BLaER1 treated with 17β-estradiol and CSF1 and Interleukin-3, amounts not matched to agents 10 nM and 100 nM (cell line): Measurements from ENCODE around the gene P3H3.

Source experiments
- H3K27ac ChIP-seq, 11 experiments: shearing (Covaris generic); formaldehyde crosslinking; 2 replicates each; pipeline ENCODE4 v1.8.1; 2022
- H3K27me3 ChIP-seq, 11 experiments: shearing (Covaris generic); formaldehyde crosslinking; 2 replicates each; pipeline ENCODE4 v1.8.1; 2022
- H3K36me3 ChIP-seq, 11 experiments: shearing (Covaris generic); formaldehyde crosslinking; 2 replicates each; pipeline ENCODE4 v1.8.1; 2022
- H3K4me1 ChIP-seq, 10 experiments: shearing (Covaris generic); formaldehyde crosslinking; 2 replicates each; pipeline ENCODE4 v1.8.1; 2022
- H3K4me2 ChIP-seq, 11 experiments: shearing (Covaris generic); formaldehyde crosslinking; 2 replicates each; pipeline ENCODE4 v1.8.1; 2022
- H3K4me3 ChIP-seq, 10 experiments: shearing (Covaris generic); formaldehyde crosslinking; 2 replicates each; pipeline ENCODE4 v1.8.1; 2022
- H3K9ac ChIP-seq, 11 experiments: shearing (Covaris generic); formaldehyde crosslinking; 2 replicates each; pipeline ENCODE4 v1.8.1; 2022
- H3K9me3 ChIP-seq, 11 experiments: shearing (Covaris generic); formaldehyde crosslinking; replicated peaks in 1 of 11; 2 replicates each; pipeline ENCODE4 v1.8.1; 2022
- H4K20me1 ChIP-seq, 11 experiments: shearing (Covaris generic); formaldehyde crosslinking; 2 replicates each; pipeline ENCODE4 v1.8.1; 2022
- Cebpa-rat ChIP-seq, 11 experiments: shearing (Covaris generic); IDR thresholded peaks; 2 replicates each; pipeline ENCODE4 v1.8.1; 2022

Gene P3H3, protein sequence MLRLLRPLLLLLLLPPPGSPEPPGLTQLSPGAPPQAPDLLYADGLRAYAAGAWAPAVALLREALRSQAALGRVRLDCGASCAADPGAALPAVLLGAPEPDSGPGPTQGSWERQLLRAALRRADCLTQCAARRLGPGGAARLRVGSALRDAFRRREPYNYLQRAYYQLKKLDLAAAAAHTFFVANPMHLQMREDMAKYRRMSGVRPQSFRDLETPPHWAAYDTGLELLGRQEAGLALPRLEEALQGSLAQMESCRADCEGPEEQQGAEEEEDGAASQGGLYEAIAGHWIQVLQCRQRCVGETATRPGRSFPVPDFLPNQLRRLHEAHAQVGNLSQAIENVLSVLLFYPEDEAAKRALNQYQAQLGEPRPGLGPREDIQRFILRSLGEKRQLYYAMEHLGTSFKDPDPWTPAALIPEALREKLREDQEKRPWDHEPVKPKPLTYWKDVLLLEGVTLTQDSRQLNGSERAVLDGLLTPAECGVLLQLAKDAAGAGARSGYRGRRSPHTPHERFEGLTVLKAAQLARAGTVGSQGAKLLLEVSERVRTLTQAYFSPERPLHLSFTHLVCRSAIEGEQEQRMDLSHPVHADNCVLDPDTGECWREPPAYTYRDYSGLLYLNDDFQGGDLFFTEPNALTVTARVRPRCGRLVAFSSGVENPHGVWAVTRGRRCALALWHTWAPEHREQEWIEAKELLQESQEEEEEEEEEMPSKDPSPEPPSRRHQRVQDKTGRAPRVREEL

DNA sequence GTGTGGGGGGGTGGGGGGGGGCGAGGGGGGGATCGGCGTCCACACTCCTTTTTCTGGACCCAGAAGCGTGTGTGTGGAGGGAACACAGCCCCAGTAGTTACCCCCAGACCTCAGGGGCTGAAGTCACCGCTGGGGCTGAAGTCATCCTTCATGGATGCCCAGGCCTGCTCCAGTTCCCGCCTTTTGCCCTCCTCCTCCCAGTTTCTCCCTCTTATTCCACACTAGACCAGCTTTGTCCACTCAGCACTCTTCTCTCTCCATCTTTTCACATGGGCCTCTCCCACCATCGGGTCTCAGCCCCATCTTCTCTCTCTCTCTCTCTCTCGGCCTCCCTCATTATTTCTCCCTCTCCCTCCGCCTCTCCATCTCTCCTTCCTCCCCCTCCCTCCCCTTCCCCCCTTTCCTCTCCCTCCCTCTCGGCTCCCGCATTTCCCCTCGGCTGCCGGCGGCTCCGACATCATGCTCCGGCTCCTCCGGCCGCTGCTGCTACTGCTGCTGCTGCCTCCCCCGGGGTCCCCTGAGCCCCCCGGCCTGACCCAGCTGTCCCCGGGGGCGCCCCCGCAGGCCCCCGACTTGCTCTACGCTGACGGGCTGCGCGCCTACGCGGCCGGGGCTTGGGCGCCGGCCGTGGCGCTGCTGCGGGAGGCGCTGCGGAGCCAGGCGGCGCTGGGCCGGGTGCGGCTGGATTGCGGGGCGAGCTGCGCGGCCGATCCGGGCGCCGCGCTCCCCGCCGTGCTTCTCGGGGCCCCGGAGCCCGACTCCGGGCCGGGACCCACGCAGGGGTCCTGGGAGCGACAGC lies at the start of gene P3H3:
P3H3 (plus strand) TSS at position 426 of the 799 bp plus-strand sequence; CDS start at position 460, 34 bp downstream.
- Histone ChIP-seq H3K9ac (peak within 1 kb of the TSS; percentile 35 to 72 (median 58); a peak in 19 of 22 replicates), H3K4me2 (peak within 1 kb of the TSS; percentile 85 to 99 (median 97)), H3K9me3 (no peaks in the 10 kb centered on the region), H3K27me3 (peaks cover 92 to 100% (median 100%) of the 10 kb centered on the region in 11 experiments), H4K20me1 (peaks cover 0 to 66% (median 44%) of the 10 kb centered on the region in 11 experiments; a peak in 16 of 22 replicates), H3K4me3 (peak within 1 kb of the TSS; percentile 50 to 71 (median 60)), H3K36me3 (no peaks in the 10 kb centered on the region), H3K4me1 (peaks cover 18 to 37% (median 28%) of the 10 kb centered on the region in 10 experiments), H3K27ac (no peak within 1 kb of the TSS)
- TF ChIP-seq Cebpa-rat (IDR thresholded peaks at IDR 0.05) = no peak

DNA sequence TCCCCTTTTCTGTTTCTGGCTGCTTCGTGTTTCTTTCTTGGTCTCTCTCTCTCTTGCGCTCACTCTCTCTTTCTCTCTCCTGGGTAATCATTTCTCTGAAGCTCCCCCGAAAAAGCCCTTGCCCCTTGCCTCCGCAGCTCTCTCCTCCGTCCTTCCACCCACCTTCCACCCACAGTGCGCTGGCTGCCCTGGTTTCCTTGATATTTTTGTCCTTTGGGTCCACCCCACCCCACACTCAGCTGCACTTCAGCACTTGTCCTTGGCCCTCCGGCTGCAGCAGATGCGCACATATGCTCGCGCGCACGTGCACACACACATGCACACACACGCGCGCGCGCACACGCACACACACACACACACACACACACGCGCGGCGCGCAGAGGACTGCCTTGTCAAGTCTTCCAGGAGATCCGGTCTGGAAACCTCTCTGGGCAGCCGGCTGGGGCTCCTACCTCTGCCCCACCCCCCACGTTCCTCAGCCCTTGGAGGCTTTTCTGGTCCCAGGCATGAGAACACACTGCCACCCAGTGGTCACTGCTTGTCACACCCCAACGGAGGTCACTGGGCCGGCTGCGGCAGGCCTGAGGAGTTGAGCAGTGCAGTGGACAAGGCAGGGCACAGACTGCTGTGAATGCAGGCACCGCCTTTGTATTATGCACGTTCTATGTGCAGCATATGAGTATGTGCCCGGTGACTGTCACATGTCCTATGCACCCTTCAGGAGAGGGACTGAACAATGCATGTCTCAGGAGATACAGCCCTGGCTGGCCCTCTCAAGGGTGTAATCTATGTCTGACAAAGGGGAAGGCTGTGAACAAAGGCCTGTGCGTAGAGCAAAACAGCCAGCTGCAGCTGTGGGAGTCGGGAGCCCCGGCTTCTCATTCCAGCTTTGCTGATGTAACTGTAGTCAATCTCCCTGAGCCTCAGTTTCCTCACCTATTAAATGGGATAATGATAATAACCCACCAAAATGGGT lies 49.3 kb upstream of the P3H3 start:
- TF ChIP-seq Cebpa-rat (IDR thresholded peaks at IDR 0.05) = no peak
- Histone ChIP-seq H3K36me3 (no peaks in the 10 kb centered on the region), H3K4me1 (peaks cover 44 to 56% (median 53%) of the 10 kb centered on the region in 10 experiments), H3K9ac (peak overlapping the region; percentile 24 to 56 (median 46); a peak in 18 of 22 replicates), H3K4me2 (peak overlapping the region; percentile 84 to 98 (median 89)), H3K27ac (peak overlapping the region in 2 of 11 experiments; percentile 3 to 11; a peak in 1 of 22 replicates), H3K4me3 (peak overlapping the region; percentile 42 to 69 (median 53)), H3K27me3 (peaks cover 57 to 93% (median 82%) of the 10 kb centered on the region in 11 experiments), H4K20me1 (peaks cover 0 to 27% (median 0%) of the 10 kb centered on the region in 11 experiments; a peak in 7 of 22 replicates), H3K9me3 (no peaks in the 10 kb centered on the region)

DNA sequence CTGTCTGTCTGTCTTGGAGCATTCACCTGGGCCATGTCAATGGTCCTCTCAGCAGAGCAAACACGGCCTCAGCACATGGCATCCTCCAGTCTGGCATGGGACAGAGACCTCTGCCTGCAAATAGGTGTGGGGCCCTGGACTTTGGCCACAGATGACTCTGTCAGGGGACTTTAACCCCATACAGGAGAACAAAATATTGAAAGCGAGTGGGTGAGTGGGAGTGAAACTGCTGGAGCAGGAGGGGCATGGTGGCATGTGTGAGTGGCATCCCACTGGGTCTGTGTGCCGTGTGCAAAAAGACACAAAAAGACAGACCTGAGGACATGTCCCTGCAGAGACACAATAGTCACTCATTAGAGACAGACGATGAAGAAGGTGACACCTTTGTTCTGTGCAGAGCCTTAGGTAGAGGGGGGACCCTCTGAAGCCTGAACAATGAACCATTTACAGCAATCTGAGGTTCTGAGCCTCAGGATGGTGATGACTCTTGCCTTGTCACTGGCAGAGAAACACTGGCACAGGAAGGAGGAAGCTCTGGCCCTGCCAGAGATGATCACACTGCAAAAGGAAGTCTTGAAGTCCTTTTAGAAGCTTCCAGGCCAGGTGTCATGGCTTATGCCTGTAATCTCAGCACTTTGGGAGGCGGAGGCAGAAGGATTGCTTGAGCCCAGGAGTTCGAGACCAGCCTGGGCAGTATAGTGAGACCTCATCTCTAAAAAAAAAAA lies 48.3 kb upstream of the P3H3 start:
- Histone ChIP-seq H3K36me3 (no peaks in the 10 kb centered on the region), H3K27ac (no peak overlapping the region), H3K4me2 (peak overlapping the region; percentile 13 to 94 (median 88); a peak in 16 of 22 replicates), H3K4me1 (peaks cover 54 to 66% (median 63%) of the 10 kb centered on the region in 10 experiments), H4K20me1 (peaks cover 0 to 18% (median 0%) of the 10 kb centered on the region in 11 experiments; a peak in 6 of 22 replicates), H3K4me3 (no peak overlapping the region), H3K27me3 (peaks cover 47 to 93% (median 82%) of the 10 kb centered on the region in 11 experiments), H3K9me3 (no peaks in the 10 kb centered on the region), H3K9ac (peak overlapping the region in 2 of 11 experiments; percentile 4 to 10; a peak in 1 of 22 replicates)
- TF ChIP-seq Cebpa-rat (IDR thresholded peaks at IDR 0.05) = no peak

GRCh38 chr12:6780573-6780972 lies 47.6 kb upstream of the P3H3 start:
- Histone ChIP-seq H3K27me3 (peaks cover 40 to 93% (median 82%) of the 10 kb centered on the region in 11 experiments), H3K4me2 (peak overlapping the region; percentile 13 to 94 (median 88); a peak in 14 of 22 replicates)

DNA sequence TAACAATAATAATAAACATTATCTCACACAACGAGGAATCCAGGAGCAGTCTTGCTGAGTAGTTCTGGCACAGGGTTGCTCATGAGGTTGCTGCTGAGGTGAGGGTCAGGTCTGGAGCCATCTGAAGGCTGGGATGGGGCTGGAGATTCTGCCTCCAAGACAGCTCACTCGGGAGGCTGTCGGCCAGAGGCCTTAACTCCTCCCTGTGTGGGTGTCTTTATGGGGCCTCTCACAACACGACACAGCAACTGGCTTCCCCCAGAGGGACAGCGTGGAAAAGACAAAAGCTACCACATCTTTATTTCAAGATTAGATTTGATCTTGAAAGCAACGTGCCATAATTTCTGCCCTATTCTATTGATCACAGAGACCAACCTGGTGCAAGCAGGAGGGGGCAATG lies 46.1 kb upstream of the P3H3 start:
- Histone ChIP-seq H3K27ac (no peak overlapping the region), H4K20me1 (peaks cover 0 to 19% (median 0%) of the 10 kb centered on the region in 11 experiments; a peak in 5 of 22 replicates), H3K4me3 (no peak overlapping the region), H3K4me1 (peaks cover 57 to 76% (median 70%) of the 10 kb centered on the region in 10 experiments), H3K36me3 (no peaks in the 10 kb centered on the region), H3K9me3 (no peaks in the 10 kb centered on the region), H3K4me2 (peak overlapping the region in 9 of 11 experiments; percentile 31 to 87 (median 68); a peak in 13 of 22 replicates), H3K27me3 (peaks cover 24 to 92% (median 81%) of the 10 kb centered on the region in 11 experiments), H3K9ac (peak overlapping the region in 1 of 11 experiments; percentile 1; a peak in 1 of 22 replicates)
- TF ChIP-seq Cebpa-rat (IDR thresholded peaks at IDR 0.05) = no peak

More at GRCh38 chr12:6780573-6780972, 47.6 kb upstream of the P3H3 start:
- Histone ChIP-seq H4K20me1 (peaks cover 0 to 20% (median 0%) of the 10 kb centered on the region in 11 experiments; a peak in 5 of 22 replicates), H3K36me3 (no peaks in the 10 kb centered on the region), H3K4me3 (no peak overlapping the region), H3K9ac (no peak overlapping the region; a peak in 1 of 22 replicates), H3K4me1 (peaks cover 57 to 70% (median 67%) of the 10 kb centered on the region in 10 experiments), H3K9me3 (no peaks in the 10 kb centered on the region), H3K27ac (no peak overlapping the region)
- TF ChIP-seq Cebpa-rat (IDR thresholded peaks at IDR 0.05) = no peak

DNA sequence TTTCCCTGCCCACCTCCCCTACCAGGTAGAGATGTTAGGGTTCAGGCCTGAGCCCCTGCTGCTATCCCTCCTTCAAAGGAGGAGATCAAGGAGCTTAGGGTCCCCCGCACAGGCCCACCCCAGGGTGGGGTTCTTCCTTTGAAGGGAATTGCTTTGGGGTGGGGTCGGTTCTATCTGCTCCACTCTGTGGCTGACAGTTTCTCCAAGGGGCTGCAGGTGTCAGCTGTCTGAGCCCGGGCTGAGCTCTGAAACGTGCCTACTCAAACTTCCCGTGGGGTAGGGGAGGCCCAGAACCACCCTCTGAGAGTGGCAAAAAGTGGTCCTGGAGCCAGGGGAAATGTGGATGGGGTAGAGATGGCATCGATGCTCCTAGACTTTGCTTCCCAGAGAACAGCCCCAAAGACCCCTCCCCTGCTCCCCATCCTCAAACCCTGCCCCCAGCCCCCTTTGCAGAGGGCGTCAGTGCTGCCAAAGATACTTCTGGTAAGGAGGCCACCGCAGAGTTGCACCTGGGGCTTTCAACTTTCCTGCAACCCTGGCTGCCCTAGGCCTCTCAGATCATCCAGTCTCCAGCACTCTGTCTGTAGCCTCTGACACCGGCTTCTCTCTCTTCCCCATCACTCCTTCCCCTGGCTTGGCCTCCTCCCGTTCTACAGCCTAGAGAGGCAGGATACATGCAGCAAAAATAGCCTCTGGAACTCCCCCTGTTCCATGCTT lies 45.2 kb upstream of the P3H3 start:
- Histone ChIP-seq H4K20me1 (peaks cover 0 to 12% (median 0%) of the 10 kb centered on the region in 11 experiments; a peak in 5 of 22 replicates), H3K4me1 (peaks cover 53 to 78% (median 69%) of the 10 kb centered on the region in 10 experiments), H3K4me3 (no peak overlapping the region; a peak in 2 of 20 replicates), H3K36me3 (no peaks in the 10 kb centered on the region), H3K9ac (peak overlapping the region in 4 of 11 experiments; percentile 1 to 37 (median 22); a peak in 2 of 22 replicates), H3K4me2 (peak overlapping the region; percentile 52 to 87 (median 68); a peak in 18 of 22 replicates), H3K27me3 (peaks cover 15 to 92% (median 81%) of the 10 kb centered on the region in 11 experiments), H3K9me3 (no peaks in the 10 kb centered on the region), H3K27ac (no peak overlapping the region)
- no peak for TF ChIP-seq Cebpa-rat (IDR thresholded peaks at IDR 0.05)
